Body of pancreas (tissue), 4 donors: ENCODE data around the gene PDE11A.
A peak's percentile ranks its signal among the peaks of the same experiment; 100 is the strongest.

Experiments used
- CTCF ChIP-seq, 7 experiments: fragments of 450-650 bp in 4 of 7; fragments of 200-600 bp in 3 of 7; sonication (generic) in 3 of 7; IDR thresholded peaks; one replicate each; pipeline ENCODE4 v1.5.1; 2016 to 2019; ENCODE audit warnings: antibody characterized with exemption in 7 of 7
- POLR2A ChIP-seq, 3 donors: fragments of 450-650 bp; IDR thresholded peaks; one replicate each; pipeline ENCODE4 v1.6.1; 2016; ENCODE audit warnings: antibody characterized with exemption in 3 of 3, mild to moderate bottlenecking in 2 of 3

DNA sequence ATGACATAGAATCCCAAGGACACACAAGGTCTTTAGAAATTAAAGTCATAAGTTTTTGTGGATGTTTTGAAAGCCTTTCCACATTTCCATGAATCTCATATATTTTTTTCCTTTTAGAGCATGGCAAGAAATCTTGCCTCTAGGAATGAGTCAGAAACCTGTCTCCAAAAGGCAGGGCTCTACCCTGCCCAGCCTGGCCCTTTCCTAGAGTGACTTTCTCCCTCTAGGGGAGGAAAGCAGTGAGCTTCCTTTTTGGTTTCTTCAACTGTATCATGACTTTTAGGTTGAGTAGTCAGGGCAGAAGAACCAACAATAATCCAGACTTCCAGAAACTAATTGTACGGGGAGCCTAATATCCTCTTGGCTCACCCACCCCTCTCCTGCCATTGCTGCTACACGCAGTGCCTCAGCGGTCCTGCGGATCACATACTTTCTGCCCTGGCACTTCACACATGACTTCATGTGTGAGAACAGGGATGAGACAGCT is 379.8 kb downstream of the PDE11A start:
- TF ChIP-seq CTCF (IDR thresholded peaks at IDR 0.05) = peak in 2 of 7 experiments; percentile 8 to 9
- no peak for TF ChIP-seq POLR2A (IDR thresholded peaks at IDR 0.05)
